Natural killer cell (primary cell): Measurements from ENCODE around the gene BEST4. TPM values are rescaled to one million over a fixed set of nuclear protein-coding genes. Genes with fewer than 3 reads are reported as not detected.
"Not testable (repeated sequence)": the region's sequence is repeated elsewhere in the genome, so short reads cannot be mapped to it uniquely, and the experiment has no call there.

Source experiments
- ATAC-seq, 3 donors: fragments of 150-1000 bp in 2 of 3; fragments of 200-7000 bp in 1 of 3; cut with Tn5 transposase; 1 replicate in 1 of 3; 2 replicates in 2 of 3; pipeline ENCODE4 v1.10.0; 2021; ENCODE audit warnings: mild to moderate bottlenecking in 2 of 3, moderate library complexity in 2 of 3
- DNase-seq, 2 donors: peaks; one replicate each; pipeline versions ENCODE4 v3.0.0 to v3.0.0-alpha.2; 2013 to 2021; ENCODE audit warnings: mixed read lengths in 1 of 2
- H3K27ac ChIP-seq: one replicate; pipeline ENCODE4 v1.5.1; 2013; ENCODE audit warnings: mild to moderate bottlenecking, low read length
- H3K27me3 ChIP-seq: one replicate; pipeline ENCODE4 v1.6.1; 2013; ENCODE audit warnings: low read length; ENCODE audit not compliant: control insufficient read depth, insufficient read depth
- H3K36me3 ChIP-seq: one replicate; pipeline ENCODE4 v1.6.1; 2013; ENCODE audit warnings: low read length; ENCODE audit not compliant: control insufficient read depth, insufficient read depth
- H3K4me1 ChIP-seq: one replicate; pipeline ENCODE4 v1.6.1; 2013; ENCODE audit warnings: low read length; ENCODE audit not compliant: control insufficient read depth, insufficient read depth
- H3K4me3 ChIP-seq: one replicate; pipeline ENCODE4 v1.5.1; 2013; ENCODE audit warnings: low read length
- H3K9me3 ChIP-seq: one replicate; pipeline ENCODE4 v1.6.1; 2013; ENCODE audit warnings: low read length; ENCODE audit not compliant: control insufficient read depth, insufficient read depth
- H3K27ac Mint-ChIP-seq, 2 donors: one replicate each; pipeline ENCODE4 v1.8.0; 2022; ENCODE audit warnings: mild to moderate bottlenecking in 2 of 2, mixed read lengths in 2 of 2, moderate library complexity in 1 of 2
- H3K27me3 Mint-ChIP-seq, 2 donors: one replicate each; pipeline ENCODE4 v1.8.0; 2022; ENCODE audit warnings: low read depth in 2 of 2, mixed read lengths in 2 of 2
- H3K36me3 Mint-ChIP-seq: one replicate; pipeline ENCODE4 v1.8.0; 2022; ENCODE audit warnings: mixed read lengths
- H3K4me1 Mint-ChIP-seq, 2 donors: one replicate each; pipeline ENCODE4 v1.8.0; 2022; ENCODE audit warnings: mixed read lengths in 2 of 2
- H3K4me3 Mint-ChIP-seq: one replicate; pipeline ENCODE4 v1.8.0; 2022; ENCODE audit warnings: mild to moderate bottlenecking, moderate library complexity, mixed read lengths
- H3K9me3 Mint-ChIP-seq, 2 donors: one replicate each; pipeline ENCODE4 v1.8.0; 2022; ENCODE audit warnings: mixed read lengths in 2 of 2
- CTCF ChIP-seq: fragments of 200-600 bp; IDR thresholded peaks from one replicate; pipeline ENCODE4 v1.8.0; 2022; ENCODE audit warnings: antibody characterized with exemption
- WGBS: methylation state at CpG from one replicate; pipeline ENCODE4 v1.1.7; 2013; ENCODE audit warnings: missing lambda C conversion rate; ENCODE audit not compliant: insufficient coverage; 5-methylcytosine and 5-hydroxymethylcytosine counted together
- intact Hi-C: fragments of 100-400 bp; cut with micrococcal nuclease; formaldehyde crosslinking; loops from one replicate; pipeline ENCODE4 v1.14.2; 2022
- total RNA-seq, 4 donors: library from RNA; stranded (reverse); fragments of 120-200 nt in 1 of 4; gene quantifications; one replicate each; pipeline versions ENCODE4 v1.2.3 to v1.2.4, GENCODE V29; 2013 to 2022

BEST4 gene
- total RNA-seq, 3 donors from 2014 or later (not counting 1 experiment from before 2014, with no cell fraction given) = 0.18 to 0.33 (median 0.28) TPM

GRCh38 chr1:44817307-44817706 is 29.3 kb upstream of the BEST4 start:
- Histone ChIP-seq H3K9me3 (no peaks in the 10 kb centered on the region), H3K4me1 (peaks cover 46% of the 10 kb centered on the region), H3K27me3 (no peaks in the 10 kb centered on the region), H3K4me3 (no peak overlapping the region), H3K27ac (no peak overlapping the region), H3K36me3 (no peaks in the 10 kb centered on the region)
- WGBS = 97% methylated on average over 2 of the region's 2 CpGs
- Mint-ChIP-seq H3K36me3 (no peaks in the 10 kb centered on the region), H3K4me3 (peak overlapping the region; percentile 73), H3K9me3 (no peaks in the 10 kb centered on the region), H3K4me1 (peaks cover 42 to 54% of the 10 kb centered on the region in 2 donors), H3K27ac (peak overlapping the region; percentile 99 to 100), H3K27me3 (no peaks in the 10 kb centered on the region)
- TF ChIP-seq CTCF = no peak
- ATAC-seq = no peak
- DNase-seq = no peak
- intact Hi-C loops = no loop called here

- H3K4me3 Mint-ChIP-seq, H3K27ac ChIP-seq, H3K9me3 Mint-ChIP-seq, H3K4me3 ChIP-seq, H3K9me3 ChIP-seq, ATAC-seq, H3K27me3 Mint-ChIP-seq, H3K36me3 ChIP-seq, H3K36me3 Mint-ChIP-seq, H3K27me3 ChIP-seq, H3K27ac Mint-ChIP-seq, DNase-seq, intact Hi-C loops: not testable (repeated sequence)
- peaks cover 47% of the 10 kb centered on the region in 2 donors for H3K4me1 Mint-ChIP-seq
- over 99% methylated on average over 9 of the region's 9 CpGs for WGBS
- peaks cover 47% of the 10 kb centered on the region for H3K4me1 ChIP-seq
Measured at GRCh38 chr1:44815926-44816325, 28.0 kb upstream of the BEST4 start.

- peak overlapping the region in 1 of 2 donors; percentile 87 for H3K27ac Mint-ChIP-seq
- Histone ChIP-seq H3K4me3 (peak overlapping the region; percentile 61), H3K4me1 (peaks cover 51% of the 10 kb centered on the region), H3K27me3 (no peaks in the 10 kb centered on the region), H3K9me3 (no peaks in the 10 kb centered on the region), H3K27ac (peak overlapping the region; percentile 84), H3K36me3 (no peaks in the 10 kb centered on the region)
- H3K9me3 Mint-ChIP-seq = no peaks in the 10 kb centered on the region
- no peaks in the 10 kb centered on the region for H3K36me3 Mint-ChIP-seq
- 83% methylated on average over 48 of the region's 48 CpGs for WGBS
- DNase-seq (no peak), ATAC-seq (no peak)
- H3K4me1 Mint-ChIP-seq = peaks cover 34 to 42% of the 10 kb centered on the region in 2 donors
- TF ChIP-seq CTCF = no peak
- H3K4me3 Mint-ChIP-seq = peak overlapping the region; percentile 40
- H3K27me3 Mint-ChIP-seq = no peaks in the 10 kb centered on the region
- intact Hi-C loops = no loop called here
Measured at GRCh38 chr1:44812822-44813543, 25.0 kb upstream of the BEST4 start.

GRCh38 chr1:44811234-44811633 is 23.3 kb upstream of the BEST4 start:
- no peak overlapping the region for H3K27ac ChIP-seq
- Mint-ChIP-seq H3K36me3 (no peaks in the 10 kb centered on the region), H3K9me3 (no peaks in the 10 kb centered on the region), H3K27ac (peak overlapping the region; percentile 87 to 95), H3K4me1 (peaks cover 38 to 51% of the 10 kb centered on the region in 2 donors), H3K4me3 (peak overlapping the region; percentile 43), H3K27me3 (no peaks in the 10 kb centered on the region)
- H3K4me3 ChIP-seq = no peak overlapping the region
- TF ChIP-seq CTCF = no peak
- H3K27me3 ChIP-seq = no peaks in the 10 kb centered on the region
- H3K9me3 ChIP-seq = no peaks in the 10 kb centered on the region
- 88% methylated on average over 8 of the region's 8 CpGs for WGBS
- peaks cover 67% of the 10 kb centered on the region for H3K4me1 ChIP-seq
- intact Hi-C loops = no loop called here
- no peaks in the 10 kb centered on the region for H3K36me3 ChIP-seq
- no peak for DNase-seq
- ATAC-seq = no peak

GRCh38 chr1:44810762-44811105 is 22.8 kb upstream of the BEST4 start:
- DNase-seq, H3K27me3 ChIP-seq, intact Hi-C loops, H3K36me3 ChIP-seq, H3K27me3 Mint-ChIP-seq, H3K9me3 ChIP-seq, H3K4me3 ChIP-seq, ATAC-seq, H3K36me3 Mint-ChIP-seq, H3K9me3 Mint-ChIP-seq: not testable (repeated sequence)
- WGBS = 88% methylated on average over 4 of the region's 4 CpGs
- Histone ChIP-seq H3K27ac (peak overlapping the region; percentile 95), H3K4me1 (peaks cover 67% of the 10 kb centered on the region)
- H3K27ac Mint-ChIP-seq = peak overlapping the region; percentile 87 to 95
- peaks cover 38 to 51% of the 10 kb centered on the region in 2 donors for H3K4me1 Mint-ChIP-seq
- peak overlapping the region; percentile 43 for H3K4me3 Mint-ChIP-seq
